Right ventricle myocardium inferior (tissue), 1 donor: ENCODE measurements around the gene THOP1. TPM values are rescaled to one million over a fixed set of nuclear protein-coding genes. Genes with fewer than 3 reads are reported as not detected.

Experiments used
- total RNA-seq: library from RNA; stranded (reverse); fragmentation: NEBNext Ultra II Directional; extraction: Animal tissue kit (Norgen Biotek cat#: 25700); gene quantifications from one replicate; pipeline ENCODE4 v1.2.1, GENCODE V29; 2021
- donor health status: DM: no; HTN: yes; CAD: no; lungs with severe emphysema.

THOP1 gene
- total RNA-seq, 1 donor from 2014 or later, result 54.8 TPM

Other genes starting within 250 kb of the THOP1 start
- gene GNG7, start 82.8 kb upstream of the THOP1 start, total RNA-seq, result 26.7 TPM
- 200 TPM for gene DIRAS1, start 64.1 kb upstream of the THOP1 start, total RNA-seq
- gene SLC39A3, start 45.5 kb upstream of the THOP1 start, total RNA-seq, result 24.5 TPM
- gene SGTA, start 2.2 kb upstream of the THOP1 start, total RNA-seq, result 64.3 TPM
- 3.7 TPM for gene ZNF554, start 34.4 kb downstream of the THOP1 start, total RNA-seq
- gene ZNF555, start 56.0 kb downstream of the THOP1 start, total RNA-seq, result 8.9 TPM
- not detected for gene ZNF556, start 81.8 kb downstream of the THOP1 start, total RNA-seq
- gene ZNF57, start 115.4 kb downstream of the THOP1 start, total RNA-seq, result 5.1 TPM
- 2.6 TPM for gene ZNF77, start 159.5 kb downstream of the THOP1 start, total RNA-seq
- 1.1 TPM for gene TLE6, start 192.1 kb downstream of the THOP1 start, total RNA-seq
- gene TLE2, start 243.8 kb downstream of the THOP1 start, total RNA-seq, result 58.6 TPM